CMK (cell line): Measurements from ENCODE around the gene FKRP.

Experiments used
- DNase-seq: peaks from one replicate; pipeline ENCODE4 v3.0.0-alpha.2; 2010; ENCODE audit warnings: low read depth

FKRP gene

DNA sequence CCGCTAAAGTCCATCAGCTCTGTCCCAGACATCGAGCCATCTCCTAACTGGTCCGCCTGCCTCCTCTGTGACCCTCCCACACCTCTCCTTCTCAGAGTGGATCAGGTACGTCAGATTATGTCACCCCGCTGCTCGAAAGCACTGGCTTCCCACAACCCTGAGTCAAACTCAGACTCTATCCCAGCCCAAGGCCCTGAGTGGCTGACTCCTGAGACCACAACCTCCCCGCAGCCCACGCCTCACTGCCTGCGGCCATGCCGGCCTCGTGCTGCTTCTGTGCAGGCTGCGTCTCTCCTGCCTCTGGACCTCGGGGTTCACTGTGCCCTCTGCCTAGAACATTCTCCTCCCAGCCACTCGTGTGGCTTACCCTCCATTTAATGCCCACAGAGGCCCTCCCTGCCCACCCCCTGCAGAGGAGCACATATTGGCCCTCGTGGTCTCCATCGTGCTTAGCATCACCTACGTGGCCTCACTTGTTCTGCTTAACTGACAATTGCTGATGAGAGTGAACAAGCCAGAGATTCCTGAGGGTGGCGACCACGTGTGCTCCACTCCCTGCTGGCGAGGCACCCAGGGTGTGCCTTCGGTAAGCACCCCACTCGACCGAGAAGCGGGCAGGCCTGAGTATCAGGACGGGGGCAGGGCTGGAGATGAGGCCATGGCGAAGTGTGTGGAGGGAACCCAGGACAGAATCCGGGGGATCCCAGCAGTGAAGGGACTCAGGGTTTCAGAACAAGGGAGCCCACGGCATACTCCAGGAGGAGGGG lies 13.5 kb upstream of the FKRP start:
- no peak for DNase-seq

DNA sequence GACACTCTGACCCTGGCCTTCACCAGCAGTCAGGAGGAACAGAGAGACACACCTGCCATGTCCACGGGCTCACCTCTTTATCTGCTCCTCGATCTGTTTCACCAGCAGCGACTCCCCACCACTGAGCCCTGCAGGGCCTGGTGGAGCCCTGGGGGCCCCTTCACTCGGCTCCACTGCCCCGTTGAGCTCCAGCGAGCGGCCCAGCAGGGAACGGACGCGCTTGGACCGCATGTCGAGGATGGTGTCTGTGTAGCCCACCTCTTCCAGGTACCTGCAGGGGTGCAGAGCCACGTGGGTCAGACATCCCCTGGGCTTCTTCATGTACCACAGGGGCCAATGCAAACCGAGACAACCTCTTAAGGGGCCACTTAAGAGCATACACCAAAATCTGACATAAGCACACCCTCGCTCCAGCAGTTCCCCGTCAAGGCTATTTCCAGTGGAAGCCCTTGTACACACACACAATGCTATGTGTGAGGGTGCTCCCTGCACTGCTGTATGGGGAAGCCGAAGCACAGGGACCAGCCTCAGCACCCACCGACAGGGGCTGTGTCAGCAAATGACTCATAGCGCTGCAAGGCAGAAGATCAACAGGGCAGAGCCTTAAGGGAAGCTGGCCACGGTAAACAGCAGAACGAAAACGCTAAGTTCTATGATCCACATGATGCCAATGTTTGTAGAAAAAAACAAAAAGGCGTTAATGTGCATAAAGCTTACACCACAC lies 12.7 kb upstream of the FKRP start:
- no peak for DNase-seq

GRCh38 chr19:46733690-46734292 lies 12.1 kb upstream of the FKRP start:
- DNase-seq: no peak

DNA sequence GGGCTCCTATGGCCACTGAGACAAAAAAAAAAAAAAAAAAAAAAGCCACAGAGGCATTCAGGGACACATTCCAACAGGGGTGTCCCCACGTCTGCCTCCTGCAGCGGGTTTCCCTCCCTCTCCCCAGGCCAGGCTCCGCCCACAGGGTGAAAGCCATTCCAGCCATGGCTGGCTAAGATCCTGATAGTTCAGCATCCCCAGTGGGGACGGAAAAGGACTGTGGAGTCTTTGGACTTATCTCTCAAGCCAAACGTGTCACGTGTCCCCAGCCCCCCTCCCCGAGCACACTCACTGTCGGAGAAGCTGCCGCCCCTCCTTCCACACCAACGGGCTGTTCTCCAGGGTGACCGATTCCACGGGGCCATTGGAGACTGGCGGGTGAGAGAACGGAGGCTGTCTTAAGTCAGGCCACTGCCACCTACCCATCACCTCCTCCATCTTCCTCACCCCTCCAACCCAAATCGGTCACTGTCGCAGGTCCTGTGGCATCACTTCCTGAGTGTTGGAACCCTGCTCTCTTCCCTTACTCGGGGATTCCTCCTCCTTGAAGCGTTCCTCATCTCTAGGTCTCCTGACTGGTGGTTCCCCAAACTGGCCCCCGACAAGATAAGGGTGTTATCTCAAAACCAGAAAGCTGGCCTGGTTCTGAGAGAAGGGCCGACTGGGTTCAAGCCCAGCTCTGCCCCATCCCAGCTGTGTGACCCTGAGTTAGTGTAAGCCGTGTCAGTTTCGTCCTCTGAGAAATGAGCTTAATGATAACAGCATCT lies 9.1 kb upstream of the FKRP start:
- DNase-seq: no peak

DNA sequence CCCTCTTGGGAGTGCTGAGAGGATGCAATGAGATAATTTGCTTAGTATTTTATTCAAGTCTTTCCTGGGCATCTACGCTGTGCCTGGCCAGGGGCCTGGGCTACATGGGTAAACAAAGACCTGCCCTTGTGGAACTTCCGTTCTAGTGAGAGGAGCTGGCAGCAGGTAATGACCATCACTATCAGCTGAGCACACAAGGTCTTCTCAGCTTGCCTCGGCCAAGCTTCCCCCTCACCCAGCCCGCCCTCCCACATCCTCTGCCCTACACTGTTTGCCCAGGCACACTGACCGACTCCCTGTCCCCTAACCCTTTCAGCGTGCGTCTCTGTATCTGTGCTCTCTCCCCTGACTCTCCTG lies 8.6 kb upstream of the FKRP start:
- no peak for DNase-seq

- no peak for DNase-seq
These were observed 8.1 kb upstream of the FKRP start for GRCh38 chr19:46737761-46738171.

DNA sequence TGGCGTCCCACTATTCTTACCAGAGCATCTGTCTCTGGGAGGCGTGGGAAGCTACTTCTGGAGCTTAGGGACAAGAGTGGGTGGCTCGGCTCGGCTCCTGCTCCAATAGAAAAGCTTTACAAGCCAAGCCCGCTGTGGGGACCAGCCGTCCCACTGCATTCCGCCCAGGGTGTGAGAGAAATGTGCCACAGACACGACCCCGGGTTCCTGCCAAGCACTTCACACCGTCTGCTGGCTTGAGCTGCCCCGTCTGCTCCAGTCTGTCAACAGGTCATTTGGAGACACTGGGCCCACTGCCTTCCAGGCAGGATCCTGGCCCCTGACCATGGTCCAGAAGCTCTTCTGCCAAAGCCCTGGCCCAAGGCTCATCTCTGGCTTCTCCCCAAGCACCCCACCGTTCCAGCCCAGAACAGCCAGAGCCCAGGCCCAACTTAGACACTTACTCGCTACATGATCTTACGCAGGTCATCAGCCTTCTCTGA lies 6.5 kb upstream of the FKRP start:
- no peak for DNase-seq

GRCh38 chr19:46741447-46741846 lies 4.4 kb upstream of the FKRP start:
- DNase-seq: no peak

- no peak for DNase-seq
These were observed 2.9 kb upstream of the FKRP start for GRCh38 chr19:46742926-46743480.

DNA sequence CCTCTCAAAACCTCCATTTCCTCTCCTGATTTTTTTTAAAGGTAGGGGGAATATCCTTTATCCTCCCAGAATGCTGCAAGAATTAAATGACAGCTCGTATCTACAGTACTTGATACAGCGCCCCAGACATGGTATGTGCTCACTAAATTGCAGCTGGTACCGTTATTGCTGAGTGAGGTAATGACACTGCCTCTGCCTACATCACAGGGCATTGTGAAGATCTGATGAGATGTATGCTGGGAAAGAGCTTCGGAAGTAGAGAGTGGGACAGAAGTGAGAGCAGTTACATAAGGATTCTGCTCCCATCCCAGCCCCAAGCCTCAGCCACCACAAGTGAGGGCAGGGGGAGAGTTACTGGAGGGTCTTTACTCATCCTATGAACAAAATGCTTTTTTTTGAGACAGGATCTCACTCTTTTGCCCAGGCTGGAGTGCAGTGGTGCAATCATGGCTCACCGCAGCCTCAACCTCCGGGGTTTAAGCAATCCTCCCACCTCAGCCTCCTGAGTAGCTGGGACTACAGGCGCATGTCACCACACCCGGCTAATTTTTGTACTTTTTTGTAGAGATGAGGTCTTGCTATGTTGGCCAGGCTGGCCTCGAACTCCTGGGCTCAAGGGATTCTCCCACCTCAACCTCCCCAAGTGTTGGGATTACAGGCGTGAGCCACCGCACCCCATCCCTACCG lies 1.7 kb upstream of the FKRP start:
- DNase-seq: no peak

- no peak for DNase-seq
These were observed 827 bp upstream of the FKRP start for GRCh38 chr19:46745030-46745429.

- no peak for DNase-seq
These were observed 612 bp downstream of the FKRP start, which contains the start of gene STRN4 for GRCh38 chr19:46746281-46747057. STRN4 (minus strand) TSS chr19:46746450; CDS start chr19:46746430, 20 bp downstream.

GRCh38 chr19:46748325-46749109 lies 2.7 kb downstream of the FKRP start:
- DNase-seq: no peak

DNA sequence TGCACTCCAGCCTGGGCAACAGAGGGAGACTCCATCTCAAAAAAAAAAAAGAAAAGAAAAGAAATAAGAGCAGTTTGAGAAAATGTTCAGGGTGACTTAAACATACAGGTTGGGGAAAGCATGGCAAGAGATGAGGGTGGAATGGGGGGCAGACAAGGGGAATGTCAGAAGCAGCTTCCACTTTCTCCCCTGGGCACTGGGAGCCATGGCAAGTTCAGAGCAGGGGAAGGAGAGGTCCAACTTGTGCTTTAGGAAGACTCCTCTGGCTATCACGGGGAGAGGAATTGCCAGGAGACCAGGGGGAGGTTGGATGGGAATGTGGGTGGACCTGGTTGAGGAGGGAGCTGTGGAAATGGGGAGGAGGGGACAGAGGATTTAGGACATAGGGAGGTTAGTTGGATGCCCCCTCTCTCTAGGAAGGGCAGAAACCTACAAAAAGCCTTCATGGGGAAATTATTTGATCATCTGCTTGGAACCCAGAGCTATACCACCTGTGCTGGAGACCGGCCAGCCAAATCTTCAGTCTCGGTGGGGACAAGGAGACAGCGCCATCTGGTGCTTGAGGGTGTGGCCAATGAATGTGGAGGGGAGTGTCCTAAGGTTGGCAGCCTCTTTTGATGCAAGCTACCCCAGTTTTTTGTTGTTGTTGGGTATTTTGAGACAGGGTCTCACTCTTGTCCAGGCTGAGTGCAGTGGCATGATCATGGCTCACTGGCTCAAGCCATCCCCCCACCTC lies 7.7 kb downstream of the FKRP start:
- DNase-seq: no peak

DNA sequence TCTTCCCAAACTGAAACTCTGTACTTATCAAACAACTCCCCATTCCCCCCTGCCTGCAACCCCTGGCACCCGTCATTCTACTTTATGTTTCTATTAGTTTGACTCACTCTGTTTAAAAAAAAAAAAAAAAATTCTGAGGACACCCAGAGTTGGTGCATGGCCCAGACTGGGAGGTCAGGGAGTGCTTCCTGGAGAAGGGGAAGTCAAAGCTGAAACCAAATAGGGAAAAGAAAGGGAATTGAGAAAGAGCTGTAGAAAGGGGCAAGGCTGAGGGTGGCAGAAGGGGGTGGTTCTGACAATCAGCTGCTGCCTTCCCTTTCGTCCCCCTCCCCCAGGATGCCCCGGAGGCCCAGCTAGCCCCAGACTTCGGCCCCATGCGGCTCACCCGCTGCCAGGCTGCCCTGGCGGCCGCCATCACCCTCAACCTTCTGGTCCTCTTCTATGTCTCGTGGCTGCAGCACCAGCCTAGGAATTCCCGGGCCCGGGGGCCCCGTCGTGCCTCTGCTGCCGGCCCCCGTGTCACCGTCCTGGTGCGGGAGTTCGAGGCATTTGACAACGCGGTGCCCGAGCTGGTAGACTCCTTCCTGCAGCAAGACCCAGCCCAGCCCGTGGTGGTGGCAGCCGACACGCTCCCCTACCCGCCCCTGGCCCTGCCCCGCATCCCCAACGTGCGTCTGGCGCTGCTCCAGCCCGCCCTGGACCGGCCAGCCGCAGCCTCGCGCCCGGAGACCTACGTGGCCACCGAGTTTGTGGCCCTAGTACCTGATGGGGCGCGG lies 9.4 kb downstream of the FKRP start:
- no peak for DNase-seq

DNA sequence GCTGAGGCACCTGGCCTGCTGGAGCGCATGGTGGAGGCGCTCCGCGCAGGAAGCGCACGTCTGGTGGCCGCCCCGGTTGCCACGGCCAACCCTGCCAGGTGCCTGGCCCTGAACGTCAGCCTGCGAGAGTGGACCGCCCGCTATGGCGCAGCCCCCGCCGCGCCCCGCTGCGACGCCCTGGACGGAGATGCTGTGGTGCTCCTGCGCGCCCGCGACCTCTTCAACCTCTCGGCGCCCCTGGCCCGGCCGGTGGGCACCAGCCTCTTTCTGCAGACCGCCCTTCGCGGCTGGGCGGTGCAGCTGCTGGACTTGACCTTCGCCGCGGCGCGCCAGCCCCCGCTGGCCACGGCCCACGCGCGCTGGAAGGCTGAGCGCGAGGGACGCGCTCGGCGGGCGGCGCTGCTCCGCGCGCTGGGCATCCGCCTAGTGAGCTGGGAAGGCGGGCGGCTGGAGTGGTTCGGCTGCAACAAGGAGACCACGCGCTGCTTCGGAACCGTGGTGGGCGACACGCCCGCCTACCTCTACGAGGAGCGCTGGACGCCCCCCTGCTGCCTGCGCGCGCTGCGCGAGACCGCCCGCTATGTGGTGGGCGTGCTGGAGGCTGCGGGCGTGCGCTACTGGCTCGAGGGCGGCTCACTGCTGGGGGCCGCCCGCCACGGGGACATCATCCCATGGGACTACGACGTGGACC lies 10.1 kb downstream of the FKRP start:
- DNase-seq: no peak

GRCh38 chr19:46756544-46756888 lies 10.7 kb downstream of the FKRP start:
- DNase-seq: no peak

DNA sequence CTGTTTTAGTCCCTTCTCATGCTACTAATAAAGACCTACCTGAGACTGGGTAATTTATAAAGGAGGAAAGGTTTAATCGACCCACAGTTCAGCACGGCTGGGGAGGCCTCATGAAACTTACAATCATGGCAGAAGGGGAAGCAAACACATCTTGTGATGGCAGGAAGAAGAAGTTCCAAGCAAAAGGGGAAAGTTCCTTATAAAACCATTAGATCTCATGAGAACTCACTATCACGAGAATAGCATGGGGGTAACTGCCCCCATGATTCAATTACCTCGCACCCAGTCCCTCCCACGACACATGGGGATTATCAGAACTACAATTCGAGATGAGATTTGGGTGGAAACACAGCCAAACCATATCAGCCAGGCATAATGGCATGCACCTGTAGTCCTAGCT lies 13.3 kb downstream of the FKRP start:
- DNase-seq: no peak
